Cardiac muscle cell (in vitro differentiated cells and primary cell): ENCODE results near the gene MAMLD1. TPM values are rescaled to one million over a fixed set of nuclear protein-coding genes. Genes with fewer than 3 reads are reported as not detected.

Experiments
- DNase-seq, 2 donors: peaks; one replicate each; pipeline versions ENCODE4 v3.0.0 to v3.0.0-alpha.2; 2010 to 2017; ENCODE audit warnings: low read depth in 1 of 2, low spot score in 1 of 2
- H3K27ac ChIP-seq: fragments of 200-600 bp; sonication (generic); 2 replicates; pipeline ENCODE4 v1.5.1; 2016
- H3K27me3 ChIP-seq: fragments of 200-600 bp; sonication (generic); 2 replicates; pipeline ENCODE4 v1.6.0; 2016; ENCODE audit warnings: control low read depth
- H3K36me3 ChIP-seq: fragments of 200-600 bp; sonication (generic); 2 replicates; pipeline ENCODE4 v1.5.1; 2016; ENCODE audit warnings: control low read depth
- H3K4me1 ChIP-seq: fragments of 200-600 bp; sonication (generic); 2 replicates; pipeline ENCODE4 v1.8.1; 2017; ENCODE audit warnings: low read depth, mild to moderate bottlenecking, mixed run types
- H3K4me3 ChIP-seq: fragments of 200-600 bp; sonication (generic); 2 replicates; pipeline ENCODE4 v1.5.1; 2016; ENCODE audit warnings: mild to moderate bottlenecking
- H3K9me3 ChIP-seq: fragments of 200-600 bp; sonication (generic); 2 replicates; pipeline ENCODE4 v1.5.1; 2017; ENCODE audit warnings: low read depth, mild to moderate bottlenecking, control low read depth
- polyA plus RNA-seq: library from polyadenylated mRNA; unstranded; fragments of >200 nt; fragmentation: Nextera tagmentation; extraction: Ambion mirVana; gene quantifications from 2 replicates; pipeline ENCODE4 v1.2.1, GENCODE V29; 2016
- total RNA-seq: library from RNA; depleted of rRNA; stranded (reverse); fragments of >200 nt; gene quantifications from 2 replicates; pipeline ENCODE4 v1.2.3, GENCODE V29; 2016
- TF ChIP-seq, protein P1 (sequence below): IDR thresholded peaks from 2 replicates; pipeline ENCODE4 v1.5.1; 2012; ENCODE audit warnings: low read depth, mild to moderate bottlenecking, low read length

Gene MAMLD1
- total and polyA plus RNA-seq, 2 experiments from 2014 or later: 0.15 to 0.48 TPM

DNA sequence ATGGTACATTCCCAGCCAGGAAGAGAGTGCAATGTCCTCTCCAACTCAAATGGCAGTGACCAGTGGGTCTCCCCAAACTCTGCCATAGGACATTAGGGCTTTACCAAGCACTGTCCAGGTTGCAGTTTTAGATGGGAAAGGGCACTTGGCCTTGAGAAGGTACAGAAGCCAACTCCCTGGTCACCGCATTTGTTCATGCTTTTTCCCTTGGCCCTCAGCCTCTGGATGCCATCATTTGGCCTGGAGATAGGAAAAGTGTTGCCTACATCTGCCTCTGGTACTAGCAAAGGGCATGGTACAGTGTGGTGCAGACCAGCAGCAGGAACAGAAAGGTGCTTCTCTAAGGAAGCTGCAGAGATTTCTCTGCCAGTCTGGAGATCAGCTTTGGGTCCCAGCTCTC is 93.8 kb downstream of the MAMLD1 start:
- Histone ChIP-seq H3K36me3 (no peaks in the 10 kb centered on the region), H3K27me3 (no peaks in the 10 kb centered on the region), H3K9me3 (no peaks in the 10 kb centered on the region), H3K4me3 (no peak overlapping the region), H3K27ac (no peak overlapping the region), H3K4me1 (no peaks in the 10 kb centered on the region)
- no peak for DNase-seq
- TF ChIP-seq, protein P1, sequence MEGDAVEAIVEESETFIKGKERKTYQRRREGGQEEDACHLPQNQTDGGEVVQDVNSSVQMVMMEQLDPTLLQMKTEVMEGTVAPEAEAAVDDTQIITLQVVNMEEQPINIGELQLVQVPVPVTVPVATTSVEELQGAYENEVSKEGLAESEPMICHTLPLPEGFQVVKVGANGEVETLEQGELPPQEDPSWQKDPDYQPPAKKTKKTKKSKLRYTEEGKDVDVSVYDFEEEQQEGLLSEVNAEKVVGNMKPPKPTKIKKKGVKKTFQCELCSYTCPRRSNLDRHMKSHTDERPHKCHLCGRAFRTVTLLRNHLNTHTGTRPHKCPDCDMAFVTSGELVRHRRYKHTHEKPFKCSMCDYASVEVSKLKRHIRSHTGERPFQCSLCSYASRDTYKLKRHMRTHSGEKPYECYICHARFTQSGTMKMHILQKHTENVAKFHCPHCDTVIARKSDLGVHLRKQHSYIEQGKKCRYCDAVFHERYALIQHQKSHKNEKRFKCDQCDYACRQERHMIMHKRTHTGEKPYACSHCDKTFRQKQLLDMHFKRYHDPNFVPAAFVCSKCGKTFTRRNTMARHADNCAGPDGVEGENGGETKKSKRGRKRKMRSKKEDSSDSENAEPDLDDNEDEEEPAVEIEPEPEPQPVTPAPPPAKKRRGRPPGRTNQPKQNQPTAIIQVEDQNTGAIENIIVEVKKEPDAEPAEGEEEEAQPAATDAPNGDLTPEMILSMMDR: no peak

DNA sequence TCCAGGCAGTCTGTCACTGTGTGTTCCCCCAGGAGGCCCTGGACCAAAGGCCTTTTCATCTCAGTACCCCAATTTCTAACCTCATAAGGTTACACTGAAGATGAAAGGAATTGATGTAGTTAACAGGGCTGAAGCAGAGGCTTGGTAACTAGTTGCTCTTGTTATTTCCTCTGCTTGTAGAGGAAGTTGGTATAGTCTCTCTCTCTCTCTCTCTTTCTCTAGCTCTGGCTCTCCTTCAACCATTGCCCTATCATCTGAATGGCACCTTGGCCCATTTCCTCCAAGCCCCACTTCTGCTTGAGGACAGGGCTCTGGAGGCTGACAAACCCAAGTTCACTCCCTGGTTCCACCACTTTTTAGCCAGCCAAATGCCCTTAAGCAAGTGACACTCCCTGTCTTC is 96.1 kb downstream of the MAMLD1 start:
- H3K27ac ChIP-seq: no peak overlapping the region
- TF ChIP-seq, protein P1: no peak
- no peak for DNase-seq

DNA sequence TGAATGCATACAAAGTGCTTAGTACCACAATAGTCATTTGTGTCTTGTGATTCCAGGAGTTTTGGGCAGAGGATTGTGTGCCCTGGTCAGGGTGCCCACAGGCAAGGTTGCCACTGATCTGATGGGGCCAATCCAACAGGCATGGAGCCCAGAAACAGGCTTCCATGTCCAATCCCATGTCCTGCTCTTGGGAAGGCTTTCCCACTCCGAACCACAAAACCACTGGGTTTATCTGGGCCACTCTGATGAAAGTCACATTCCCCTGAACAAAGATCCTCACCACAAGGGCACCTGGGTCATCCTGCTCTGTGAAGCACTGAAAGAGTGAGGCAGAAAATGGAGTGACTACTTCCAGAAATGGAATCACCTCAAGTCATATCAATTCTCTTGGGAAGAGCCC is 96.9 kb downstream of the MAMLD1 start:
- H3K36me3 ChIP-seq: no peaks in the 10 kb centered on the region
- no peaks in the 10 kb centered on the region for H3K9me3 ChIP-seq
- H3K4me1 ChIP-seq: no peaks in the 10 kb centered on the region
- H3K27me3 ChIP-seq: no peaks in the 10 kb centered on the region
- H3K27ac ChIP-seq: no peak overlapping the region
- H3K4me3 ChIP-seq: no peak overlapping the region
- DNase-seq: no peak
- TF ChIP-seq, protein P1: no peak

More for the DNA sequence above, 96.1 kb downstream of the MAMLD1 start:
- no peaks in the 10 kb centered on the region for H3K27me3 ChIP-seq
- H3K4me3 ChIP-seq: no peak overlapping the region
- no peaks in the 10 kb centered on the region for H3K36me3 ChIP-seq
- H3K4me1 ChIP-seq: no peaks in the 10 kb centered on the region
- H3K9me3 ChIP-seq: no peaks in the 10 kb centered on the region

DNA sequence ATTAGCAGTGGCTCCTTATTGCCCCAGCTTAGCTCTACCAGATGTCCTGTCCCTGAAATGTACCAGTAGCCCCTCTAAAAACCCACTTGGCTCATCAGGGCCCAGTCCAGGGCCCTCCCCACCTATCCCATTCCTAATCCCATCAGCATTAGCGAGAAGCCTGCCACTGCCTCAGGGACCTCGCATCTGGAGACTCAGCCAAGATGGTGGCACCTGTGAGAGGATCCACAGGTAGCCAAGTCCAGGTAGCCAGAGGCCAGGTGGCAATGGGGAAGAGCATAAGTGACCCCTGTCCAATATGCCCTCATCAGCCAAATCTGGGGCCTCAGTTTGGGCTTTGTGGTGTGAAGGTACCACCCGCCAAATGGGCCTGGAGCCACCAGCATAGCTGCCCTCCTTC is 97.7 kb downstream of the MAMLD1 start:
- no peak for DNase-seq
- Histone ChIP-seq H3K36me3 (no peaks in the 10 kb centered on the region), H3K27ac (no peak overlapping the region), H3K4me1 (no peaks in the 10 kb centered on the region), H3K27me3 (no peaks in the 10 kb centered on the region), H3K4me3 (no peak overlapping the region), H3K9me3 (no peaks in the 10 kb centered on the region)
- TF ChIP-seq, protein P1: no peak

DNA sequence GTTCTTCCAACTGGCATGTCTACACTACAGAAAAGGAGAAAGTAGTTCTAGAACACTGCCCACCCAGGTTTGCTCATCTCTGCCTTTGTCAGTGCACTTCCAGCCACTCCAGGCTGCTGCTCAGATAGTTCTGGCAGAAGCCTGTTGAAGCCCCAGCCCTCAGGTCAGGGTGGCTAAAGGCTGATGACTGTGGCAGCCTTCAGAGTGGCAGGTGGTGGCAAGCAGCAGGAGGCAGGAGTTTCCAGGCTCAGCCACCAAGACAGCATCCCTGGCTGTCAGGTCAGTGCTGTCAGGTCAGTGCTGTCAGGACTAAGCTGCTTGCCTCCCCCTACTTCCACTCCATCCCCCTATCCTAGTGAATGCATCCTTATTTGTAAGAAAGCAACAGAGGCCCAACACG is 100.4 kb downstream of the MAMLD1 start:
- H3K4me1 ChIP-seq: no peaks in the 10 kb centered on the region
- H3K27me3 ChIP-seq: no peaks in the 10 kb centered on the region
- TF ChIP-seq, protein P1: no peak
- no peak overlapping the region for H3K27ac ChIP-seq
- H3K4me3 ChIP-seq: no peak overlapping the region
- H3K36me3 ChIP-seq: no peaks in the 10 kb centered on the region
- no peak for DNase-seq
- H3K9me3 ChIP-seq: no peaks in the 10 kb centered on the region

DNA sequence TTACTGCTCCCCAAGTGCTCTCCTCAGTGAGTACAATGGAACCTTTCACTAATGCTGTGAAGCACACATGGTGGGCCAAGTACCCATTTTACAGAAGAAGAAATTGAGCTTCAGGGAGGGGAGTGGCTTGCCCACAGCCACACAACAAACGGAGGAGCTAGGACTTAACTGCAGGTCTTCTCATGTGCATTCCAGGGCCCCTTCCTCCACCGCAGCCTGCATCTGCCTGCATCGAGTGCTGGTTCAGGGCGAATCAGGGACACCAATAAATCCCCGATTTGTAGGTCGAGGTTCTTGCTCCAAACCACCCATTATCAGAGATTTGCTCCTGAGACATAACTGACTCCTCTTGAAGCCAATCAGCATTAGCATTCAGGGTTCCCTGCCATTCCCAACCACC is 100.9 kb downstream of the MAMLD1 start:
- no peak overlapping the region for H3K27ac ChIP-seq
- no peaks in the 10 kb centered on the region for H3K4me1 ChIP-seq
- H3K27me3 ChIP-seq: no peaks in the 10 kb centered on the region
- TF ChIP-seq, protein P1: no peak
- no peak for DNase-seq
- no peaks in the 10 kb centered on the region for H3K36me3 ChIP-seq
- H3K4me3 ChIP-seq: no peak overlapping the region
- H3K9me3 ChIP-seq: no peaks in the 10 kb centered on the region
